Spleen (tissue), 11 donors: ENCODE measurements around the gene MTMR10. TPM values are rescaled to one million over a fixed set of nuclear protein-coding genes. Genes with fewer than 3 reads are reported as not detected.

Experiments
- DNase-seq: peaks from one replicate; pipeline ENCODE4 v3.0.0-alpha.2; 2020
- H3K27ac ChIP-seq, 8 donors: fragments of 200-600 bp; sonication (generic) in 7 of 8; 1 replicate in 4 of 8; 2 replicates in 4 of 8; pipeline versions ENCODE4 v1.5.0 to v1.8.0; 2016 to 2021; ENCODE audit warnings: inconsistent platforms in 4 of 8, mild to moderate bottlenecking in 4 of 8, moderate library complexity in 1 of 8
- H3K27me3 ChIP-seq, 7 donors: fragments of 200-600 bp; sonication (generic) in 6 of 7; replicated peaks in 1 of 7; 1 replicate in 4 of 7; 2 replicates in 3 of 7; pipeline versions ENCODE4 v1.5.0 to v1.8.0; 2016 to 2021; ENCODE audit warnings: inconsistent platforms in 3 of 7, mild to moderate bottlenecking in 1 of 7
- H3K36me3 ChIP-seq, 6 donors: fragments of 200-600 bp; sonication (generic) in 5 of 6; 1 replicate in 4 of 6; 2 replicates in 2 of 6; pipeline versions ENCODE4 v1.5.0 to v1.8.0; 2016 to 2021; ENCODE audit warnings: inconsistent platforms in 2 of 6
- H3K4me1 ChIP-seq, 6 donors: fragments of 200-600 bp; sonication (generic) in 5 of 6; 1 replicate in 3 of 6; 2 replicates in 3 of 6; pipeline versions ENCODE4 v1.5.0 to v1.8.0; 2016 to 2021; ENCODE audit warnings: inconsistent platforms in 3 of 6
- H3K4me3 ChIP-seq, 8 donors: fragments of 200-600 bp; sonication (generic) in 7 of 8; 1 replicate in 4 of 8; 2 replicates in 4 of 8; pipeline versions ENCODE4 v1.5.0 to v1.8.0; 2016 to 2021; ENCODE audit warnings: inconsistent platforms in 4 of 8, mild to moderate bottlenecking in 4 of 8, moderate library complexity in 2 of 8
- H3K9me3 ChIP-seq, 8 donors: fragments of 200-600 bp; sonication (generic) in 7 of 8; 1 replicate in 4 of 8; 2 replicates in 4 of 8; pipeline versions ENCODE4 v1.5.0 to v1.8.0; 2016 to 2021; ENCODE audit warnings: inconsistent platforms in 4 of 8
- CTCF ChIP-seq, 11 experiments: fragments of 200-600 bp in 7 of 11; fragments of 450-650 bp in 4 of 11; sonication (generic) in 4 of 11; IDR thresholded peaks in 8 of 11; conservative IDR thresholded peaks in 3 of 11; 1 replicate in 7 of 11; 2 replicates in 4 of 11; pipeline versions ENCODE4 v1.4.0 to v1.8.0; 2016 to 2021; ENCODE audit warnings: antibody characterized with exemption in 11 of 11, inconsistent platforms in 4 of 11, mild to moderate bottlenecking in 1 of 11
- POLR2A ChIP-seq, 3 donors: fragments of 450-650 bp; IDR thresholded peaks; one replicate each; pipeline ENCODE4 v1.5.1; 2017; ENCODE audit warnings: antibody characterized with exemption in 3 of 3, mild to moderate bottlenecking in 1 of 3
- POLR2AphosphoS5 ChIP-seq, 3 donors: sonication (generic); formaldehyde crosslinking; IDR thresholded peaks; one replicate each; pipeline ENCODE4 v1.5.1; 2017; ENCODE audit warnings: antibody characterized with exemption in 3 of 3
- WGBS, 5 donors: extraction: QIAGEN DNeasy Blood & Tissue Kit in 3 of 5; methylation state at CpG; one replicate each; pipeline versions ENCODE4 v1.1.5 to v1.1.7; 2013 to 2018; 5-methylcytosine and 5-hydroxymethylcytosine counted together
- intact Hi-C: fragments of 100-400 bp; cut with DNase I; formaldehyde crosslinking; loops from one replicate; pipeline ENCODE4 v1.15.0; 2023; ENCODE audit warnings: low total_unique reads
- polyA plus RNA-seq, 3 donors: library from polyadenylated mRNA; stranded (reverse); fragments of 200-250 nt; gene quantifications; one replicate each; pipeline ENCODE4 v1.2.1, GENCODE V29; 2013
- total RNA-seq, 7 donors: library from RNA; depleted of rRNA in 3 of 7; stranded (reverse); fragments of >200 nt in 3 of 7; fragmentation: NEBNext Ultra II Directional in 4 of 7; extraction: Animal tissue kit (Norgen Biotek cat#: 25700) in 4 of 7; gene quantifications; one replicate each; pipeline versions ENCODE4 v1.1.0 to v1.2.1, GENCODE V29; 2016 to 2021
- donor health status: healthy with polysubstance abuse.
- donor health status: DM: no; HTN: no; CAD: no; lungs with moderate emphysema.
- donor health status: DM: no; HTN: no; CAD: no.
- donor health status: Bipolar disorder and iron deficiency.
- donor health status: healthy.
- donor health status: DM: no; HTN: no; CAD: no.
- donor health status: DM: yes; HTN: yes; CAD: no.

The MTMR10 gene
- total and polyA plus RNA-seq, 10 donors, result 8.2 to 67.9 (median 48.3) TPM

- TF ChIP-seq POLR2AphosphoS5 (IDR thresholded peaks at IDR 0.05), result no peak
- TF ChIP-seq POLR2A (IDR thresholded peaks at IDR 0.05), result no peak
- no peak for TF ChIP-seq CTCF (IDR thresholded peaks at IDR 0.05 in 8 of 11, conservative IDR thresholded peaks at IDR 0.05 in 3 of 11)
- Histone ChIP-seq H3K27me3 (no peaks in the 10 kb centered on the region), H3K4me1 (peaks cover 0 to 28% (median 19%) of the 10 kb centered on the region in 6 donors), H3K36me3 (no peaks in the 10 kb centered on the region), H3K27ac (peak overlapping the region in 7 of 8 donors; percentile 1 to 56 (median 22)), H3K4me3 (no peak overlapping the region), H3K9me3 (no peaks in the 10 kb centered on the region)
- DNase-seq, result no peak
- intact Hi-C loops, result no loop called here
- 43 to 63% (median 54%) methylated on average over 5 of the region's 5 CpGs for WGBS, 5 donors
Observed at GRCh38 chr15:31032961-31033371, 41.5 kb upstream of the MTMR10 start.

DNA sequence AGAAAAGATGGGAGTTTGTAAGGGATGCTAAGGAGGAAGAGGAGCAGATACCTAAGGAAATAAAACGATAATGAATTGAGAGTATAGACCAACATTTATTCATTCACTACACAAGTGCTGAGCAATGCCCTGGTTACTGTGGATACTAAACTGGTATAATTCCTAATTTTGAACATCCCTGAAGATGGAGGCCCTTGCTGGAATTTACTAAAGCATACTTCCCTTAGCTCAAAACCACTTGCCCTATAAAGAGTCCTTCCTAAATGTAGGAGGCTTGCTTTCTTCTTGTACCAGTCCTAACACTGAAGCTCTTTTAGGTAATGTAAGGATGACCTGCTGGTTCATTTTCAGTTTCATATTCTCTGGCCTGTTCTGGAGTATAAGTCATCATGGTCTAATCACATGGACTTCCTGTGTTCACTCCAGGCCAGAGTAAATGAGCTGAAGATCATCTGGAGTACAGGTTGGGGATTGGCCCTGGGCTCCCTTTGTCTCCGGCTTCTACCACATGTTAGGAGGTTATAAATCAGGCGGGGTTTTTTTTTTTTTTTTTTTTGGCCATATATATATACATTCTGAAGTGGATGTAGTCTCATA, 40.1 kb upstream of the MTMR10 start:
- no peak for DNase-seq
- intact Hi-C loops, result no loop called here
- Histone ChIP-seq H3K4me3 (no peak overlapping the region), H3K27ac (peak overlapping the region in 1 of 8 donors; percentile 9), H3K27me3 (no peaks in the 10 kb centered on the region), H3K36me3 (no peaks in the 10 kb centered on the region), H3K4me1 (peaks cover 0 to 28% (median 19%) of the 10 kb centered on the region in 6 donors), H3K9me3 (no peaks in the 10 kb centered on the region)
- 93 to 96% (median 95%) methylated on average over 3 of the region's 3 CpGs for WGBS, 5 donors
- TF ChIP-seq POLR2A (IDR thresholded peaks at IDR 0.05), result no peak

DNA sequence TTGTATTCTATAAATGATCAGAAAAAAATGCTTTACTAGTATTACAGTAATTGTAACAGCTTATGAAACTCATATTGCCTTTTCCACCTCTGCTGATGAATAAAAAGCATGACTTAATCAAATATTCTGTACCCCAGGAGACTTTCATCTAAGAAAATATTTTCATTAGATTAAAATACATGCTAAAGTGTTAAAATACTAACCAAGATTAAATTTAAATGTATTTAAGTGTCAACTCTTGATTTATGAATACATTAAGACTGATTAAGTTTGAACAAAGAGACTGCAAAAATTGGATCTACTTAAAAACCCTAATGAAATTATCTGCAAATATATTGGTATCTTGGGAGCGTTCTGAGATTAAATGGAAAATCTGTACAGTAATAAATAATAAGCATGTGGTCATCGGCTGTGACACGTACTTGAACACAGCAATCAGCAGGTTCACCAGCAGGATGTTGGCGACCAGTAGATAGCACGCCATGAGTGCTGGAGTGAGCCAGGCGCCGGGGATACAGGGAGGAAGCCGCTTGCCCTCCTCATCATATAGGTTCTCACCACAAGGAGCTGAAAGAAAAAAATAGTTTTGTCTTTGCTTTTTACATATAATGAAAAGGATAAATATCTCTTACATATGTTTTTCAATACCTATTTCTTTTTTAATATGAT, 36.6 kb upstream of the MTMR10 start:
- Histone ChIP-seq H3K9me3 (no peaks in the 10 kb centered on the region), H3K4me1 (peaks cover 0 to 28% (median 11%) of the 10 kb centered on the region in 6 donors), H3K36me3 (no peaks in the 10 kb centered on the region), H3K27ac (no peak overlapping the region), H3K4me3 (no peak overlapping the region), H3K27me3 (no peaks in the 10 kb centered on the region)
- no peak for DNase-seq
- 35 to 57% (median 39%) methylated on average over 8 of the region's 8 CpGs for WGBS, 5 donors
- TF ChIP-seq POLR2A (IDR thresholded peaks at IDR 0.05), result no peak
- no peak for TF ChIP-seq POLR2AphosphoS5 (IDR thresholded peaks at IDR 0.05)
- no peak for TF ChIP-seq CTCF (IDR thresholded peaks at IDR 0.05 in 8 of 11, conservative IDR thresholded peaks at IDR 0.05 in 3 of 11)
- intact Hi-C loops, result no loop called here

DNA sequence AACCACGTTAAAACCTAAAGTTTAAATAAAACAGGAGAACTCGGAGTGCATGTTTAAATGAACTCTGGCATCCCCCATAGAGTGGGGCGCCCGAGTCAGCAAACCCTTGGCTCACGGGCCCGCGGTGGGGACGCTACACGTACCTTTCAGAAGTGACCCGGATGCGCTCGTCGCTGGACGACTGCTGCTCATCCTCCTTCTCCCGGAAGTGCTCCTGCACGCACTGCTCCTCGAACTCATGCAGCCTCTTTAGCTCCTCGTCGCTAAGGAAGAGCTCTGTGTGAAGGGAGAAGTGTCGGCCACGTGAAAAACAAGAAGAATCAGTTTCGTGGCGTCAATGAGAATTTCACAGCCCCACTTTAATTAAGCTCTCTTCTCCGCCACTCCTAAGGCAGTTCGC, 34.6 kb upstream of the MTMR10 start:
- no peak for DNase-seq
- TF ChIP-seq POLR2A (IDR thresholded peaks at IDR 0.05) (no peak), CTCF (IDR thresholded peaks at IDR 0.05 in 8 of 11, conservative IDR thresholded peaks at IDR 0.05 in 3 of 11) (no peak), POLR2AphosphoS5 (IDR thresholded peaks at IDR 0.05) (no peak)
- intact Hi-C loops, result no loop called here

More for the DNA sequence above, 34.6 kb upstream of the MTMR10 start:
- H3K27me3 ChIP-seq, result no peaks in the 10 kb centered on the region
- H3K27ac ChIP-seq, result no peak overlapping the region
- no peaks in the 10 kb centered on the region for H3K36me3 ChIP-seq
- H3K4me3 ChIP-seq, result no peak overlapping the region
- H3K9me3 ChIP-seq, result no peaks in the 10 kb centered on the region
- peaks cover 0 to 27% (median 9%) of the 10 kb centered on the region in 6 donors for H3K4me1 ChIP-seq
- WGBS, 5 donors, result 93 to 97% (median 94%) methylated on average over 25 of the region's 25 CpGs
